SK-N-SH (cell line): ENCODE measurements around the gene FAM181A. TPM values are rescaled to one million over a fixed set of nuclear protein-coding genes. Genes with fewer than 3 reads are reported as not detected.

ENCODE experiments used
- CTCF ChIA-PET: fragments of 300-600, 350-600 bp; formaldehyde crosslinking; extraction: SDS; loops from one replicate; lab custom pipeline; 2021; lab: Yijun Ruan, JAX
- POLR2A ChIA-PET: fragments of 350-600 bp; sonication (Branson Sonifier 250); formaldehyde crosslinking; extraction: SDS; loops from one replicate; lab custom pipeline; 2020; ENCODE audit warnings: antibody characterized with exemption, inconsistent platforms; lab: Yijun Ruan, JAX
- DNase-seq: peaks from one replicate; pipeline ENCODE4 v3.0.0; 2012
- H2AFZ ChIP-seq: fragments of 200-600 bp; sonication (generic); 2 replicates; pipeline ENCODE4 v1.8.1; 2016; ENCODE audit warnings: antibody characterized with exemption, mild to moderate bottlenecking, low read depth
- H3F3A ChIP-seq: fragments of 200-600 bp; sonication (generic); replicated peaks from 2 replicates; pipeline ENCODE3; 2016; ENCODE audit warnings: antibody characterized with exemption, mild to moderate bottlenecking; ENCODE audit not compliant: insufficient read depth
- H3K27ac ChIP-seq, 2 experiments: fragments of 200-500 bp in 1 of 2; fragments of 200-600 bp in 1 of 2; sonication (Bioruptor generic) in 1 of 2; sonication (generic), shearing (Covaris generic) in 1 of 2; 2 replicates each; pipeline versions ENCODE4 v1.5.1 to v1.6.1; 2014 to 2016; ENCODE audit warnings: low read depth in 2 of 2, inconsistent platforms in 1 of 2, low read length in 1 of 2, mild to moderate bottlenecking in 1 of 2, mixed read lengths in 1 of 2
- H3K27me3 ChIP-seq: fragments of 200-600 bp; sonication (generic), shearing (Covaris generic); 2 replicates; pipeline ENCODE4 v1.6.1; 2016; ENCODE audit warnings: mixed run types; ENCODE audit not compliant: insufficient read depth
- H3K36me3 ChIP-seq, 2 experiments: fragments of 200-500 bp in 1 of 2; fragments of 200-600 bp in 1 of 2; sonication (Bioruptor generic) in 1 of 2; sonication (generic) in 1 of 2; replicated peaks in 1 of 2; 2 replicates each; pipeline versions ENCODE3 to v1.5.1; 2014 to 2016; ENCODE audit warnings: low read length in 1 of 2, mild to moderate bottlenecking in 1 of 2; ENCODE audit not compliant: insufficient read depth in 2 of 2, control insufficient read depth in 1 of 2
- H3K4me1 ChIP-seq, 2 experiments: fragments of 200-500 bp in 1 of 2; fragments of 200-600 bp in 1 of 2; sonication (Bioruptor generic) in 1 of 2; sonication (generic), shearing (Covaris generic) in 1 of 2; 2 replicates each; pipeline versions ENCODE4 v1.5.1 to v1.6.1; 2014 to 2016; ENCODE audit warnings: low read depth in 1 of 2, low read length in 1 of 2, mixed run types in 1 of 2; ENCODE audit not compliant: insufficient read depth in 2 of 2, control insufficient read depth in 1 of 2
- H3K4me2 ChIP-seq: fragments of 200-600 bp; sonication (generic), shearing (Covaris generic); 2 replicates; pipeline ENCODE4 v1.6.1; 2017; ENCODE audit warnings: mixed run types
- H3K4me3 ChIP-seq, 2 experiments: fragments of 200-500 bp in 1 of 2; fragments of 200-600 bp in 1 of 2; sonication (Bioruptor generic) in 1 of 2; sonication (generic), shearing (Covaris generic) in 1 of 2; 2 replicates each; pipeline versions ENCODE4 v1.5.1 to v1.8.1; 2014 to 2016; ENCODE audit warnings: low read depth in 2 of 2, inconsistent platforms in 1 of 2, low read length in 1 of 2, mild to moderate bottlenecking in 1 of 2, mixed read lengths in 1 of 2, moderate library complexity in 1 of 2
- H3K79me2 ChIP-seq: fragments of 200-600 bp; sonication (generic); 2 replicates; pipeline ENCODE4 v1.8.1; 2017; ENCODE audit warnings: mild to moderate bottlenecking; ENCODE audit not compliant: insufficient read depth
- H3K9ac ChIP-seq: fragments of 200-600 bp; sonication (generic); 2 replicates; pipeline ENCODE4 v1.6.1; 2017; ENCODE audit warnings: mixed run types
- H3K9me2 ChIP-seq: fragments of 200-600 bp; sonication (generic); 2 replicates; pipeline ENCODE4 v1.6.1; 2017; ENCODE audit warnings: mixed run types
- H3K9me3 ChIP-seq: fragments of 200-600 bp; sonication (generic); 2 replicates; pipeline ENCODE4 v1.6.1; 2017; ENCODE audit warnings: mixed run types, mild to moderate bottlenecking, moderate library complexity
- H4K20me1 ChIP-seq: fragments of 200-600 bp; sonication (generic); 2 replicates; pipeline ENCODE4 v1.6.1; 2017; ENCODE audit warnings: mild to moderate bottlenecking, mixed run types; ENCODE audit not compliant: insufficient read depth
- EP300 ChIP-seq, 2 experiments: IDR thresholded peaks; 2 replicates each; pipeline versions ENCODE4 v1.4.0 to v1.6.1; 2012; ENCODE audit warnings: borderline replicate concordance in 1 of 2, low read depth in 1 of 2, low read length in 1 of 2
- EZH2phosphoT487 ChIP-seq: fragments of 200-600 bp; sonication (generic); IDR thresholded peaks from 2 replicates; pipeline ENCODE4 v1.6.1; 2017; ENCODE audit warnings: low read depth, mixed run types, mild to moderate bottlenecking, antibody characterized with exemption, moderate library complexity, borderline replicate concordance
- FOSL2 ChIP-seq: IDR thresholded peaks from 2 replicates; pipeline ENCODE4 v1.4.0; 2012; ENCODE audit warnings: low read depth, mild to moderate bottlenecking, moderate library complexity, borderline replicate concordance
- FOXJ3 ChIP-seq: sonication (generic); formaldehyde crosslinking; IDR thresholded peaks from 2 replicates; pipeline ENCODE4 v1.5.1; 2020; ENCODE audit warnings: mild to moderate bottlenecking, missing genetic modification reagents
- JUND ChIP-seq: IDR thresholded peaks from 2 replicates; pipeline ENCODE4 v1.4.0; 2012
- MXI1 ChIP-seq: IDR thresholded peaks from 2 replicates; pipeline ENCODE4 v1.6.1; 2012; ENCODE audit warnings: mild to moderate bottlenecking, low read depth, low read length, improper control_type of control experiment
- NFIC ChIP-seq: IDR thresholded peaks from 2 replicates; pipeline ENCODE4 v1.4.0; 2012; ENCODE audit warnings: borderline replicate concordance
- POLR2AphosphoS5 ChIP-seq: IDR thresholded peaks from 2 replicates; pipeline ENCODE4 v1.6.1; 2012; ENCODE audit warnings: low read depth, low read length
- RXRA ChIP-seq: IDR thresholded peaks from 2 replicates; pipeline ENCODE4 v1.4.0; 2012; ENCODE audit warnings: low read depth, mild to moderate bottlenecking, borderline replicate concordance
- SIN3A ChIP-seq: IDR thresholded peaks from 2 replicates; pipeline ENCODE4 v1.6.1; 2012; ENCODE audit warnings: low read depth, mild to moderate bottlenecking, low read length, moderate library complexity, borderline replicate concordance
- SMC3 ChIP-seq: IDR thresholded peaks from 2 replicates; pipeline ENCODE4 v1.6.1; 2012; ENCODE audit warnings: low read depth, low read length, improper control_type of control experiment
- TAF1 ChIP-seq: IDR thresholded peaks from 2 replicates; pipeline ENCODE4 v1.6.1; 2012; ENCODE audit warnings: low read depth, mild to moderate bottlenecking, low read length, moderate library complexity, borderline replicate concordance
- TEAD4 ChIP-seq: IDR thresholded peaks from 2 replicates; pipeline ENCODE4 v1.4.0; 2012; ENCODE audit warnings: mild to moderate bottlenecking, borderline replicate concordance; ENCODE audit not compliant: insufficient read depth
- YY1 ChIP-seq: IDR thresholded peaks from 2 replicates; pipeline ENCODE4 v1.4.0; 2012; ENCODE audit warnings: low read depth, mild to moderate bottlenecking
- WGBS: methylation state at CpG from one replicate; pipeline ENCODE4 v1.1.6; 2017; ENCODE audit warnings: low lambda C conversion rate; 5-methylcytosine and 5-hydroxymethylcytosine counted together
- polyA plus RNA-seq, 3 experiments: library from polyadenylated mRNA; depleted of rRNA; stranded (reverse); fragments of >200 nt; gene quantifications; 2 replicates each; pipeline ENCODE4 v1.2.3, GENCODE V29; 2012
- TF ChIP-seq, protein P1 (sequence below): IDR thresholded peaks from 2 replicates; pipeline ENCODE4; 2012
- TF ChIP-seq, protein P2 (sequence below): IDR thresholded peaks from 2 replicates; pipeline ENCODE4 v1.6.1; 2012; ENCODE audit warnings: mild to moderate bottlenecking, low read depth, low read length, moderate library complexity
- TF ChIP-seq, protein P3 (sequence below): IDR thresholded peaks from 2 replicates; pipeline ENCODE4 v1.4.0; 2012; ENCODE audit warnings: low read depth, borderline replicate concordance

FAM181A gene
- polyA plus RNA-seq, 1 of the 3 experiments (the other 2 are of a cell fraction): not detected

DNA sequence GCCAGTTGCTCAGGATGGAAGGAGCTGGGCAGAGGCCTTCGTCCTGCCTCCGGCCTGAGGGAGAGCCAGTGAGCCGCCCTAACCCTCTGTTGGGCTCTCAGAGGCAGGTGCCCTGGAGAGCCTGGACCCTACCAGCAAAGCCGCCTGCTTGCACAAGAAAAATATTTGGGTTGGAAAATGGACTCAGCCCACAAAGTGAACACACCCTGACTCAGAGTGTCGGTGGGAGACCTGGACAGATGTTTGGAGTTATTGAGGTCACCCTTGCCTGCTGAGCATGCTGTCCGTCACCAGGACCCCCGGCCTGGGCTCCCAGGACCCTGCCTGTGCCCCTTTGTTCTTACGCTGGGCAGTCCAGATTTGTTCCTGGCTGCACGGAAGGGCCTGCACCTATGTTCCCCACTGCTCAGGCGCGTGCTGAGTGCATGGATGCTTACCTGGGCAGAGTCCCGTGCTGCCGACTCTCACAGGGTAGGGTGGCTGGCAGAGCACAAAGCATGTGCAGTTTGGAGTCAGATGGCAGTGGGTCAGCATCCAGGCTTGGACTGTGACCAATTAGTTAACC lies 22.4 kb downstream of the FAM181A start:
- Histone ChIP-seq H3K4me2 (no peak overlapping the region), H3K9ac (no peak overlapping the region), H3K4me1 (peaks cover 7 to 9% of the 10 kb centered on the region in 2 experiments; a peak in 2 of 4 replicates), H4K20me1 (no peaks in the 10 kb centered on the region), H3K9me2 (no peaks in the 10 kb centered on the region), H3K36me3 (no peaks in the 10 kb centered on the region), H3K79me2 (no peaks in the 10 kb centered on the region), H3F3A (no peaks in the 10 kb centered on the region), H3K9me3 (no peaks in the 10 kb centered on the region), H2AFZ (no peak overlapping the region), H3K27me3 (no peaks in the 10 kb centered on the region), H3K27ac (no peak overlapping the region), H3K4me3 (no peak overlapping the region)
- TF ChIP-seq SMC3: no peak
- TF ChIP-seq POLR2AphosphoS5: no peak
- TF ChIP-seq TEAD4: no peak
- TF ChIP-seq JUND: no peak
- TF ChIP-seq, protein P1, sequence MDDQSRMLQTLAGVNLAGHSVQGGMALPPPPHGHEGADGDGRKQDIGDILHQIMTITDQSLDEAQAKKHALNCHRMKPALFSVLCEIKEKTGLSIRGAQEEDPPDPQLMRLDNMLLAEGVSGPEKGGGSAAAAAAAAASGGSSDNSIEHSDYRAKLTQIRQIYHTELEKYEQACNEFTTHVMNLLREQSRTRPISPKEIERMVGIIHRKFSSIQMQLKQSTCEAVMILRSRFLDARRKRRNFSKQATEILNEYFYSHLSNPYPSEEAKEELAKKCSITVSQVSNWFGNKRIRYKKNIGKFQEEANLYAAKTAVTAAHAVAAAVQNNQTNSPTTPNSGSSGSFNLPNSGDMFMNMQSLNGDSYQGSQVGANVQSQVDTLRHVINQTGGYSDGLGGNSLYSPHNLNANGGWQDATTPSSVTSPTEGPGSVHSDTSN: no peak
- no peak for TF ChIP-seq TAF1
- TF ChIP-seq FOXJ3 (CRISPR knock-in tag): no peak
- TF ChIP-seq RXRA: no peak
- no peak for TF ChIP-seq EZH2phosphoT487
- TF ChIP-seq MXI1: no peak
- TF ChIP-seq, protein P2, sequence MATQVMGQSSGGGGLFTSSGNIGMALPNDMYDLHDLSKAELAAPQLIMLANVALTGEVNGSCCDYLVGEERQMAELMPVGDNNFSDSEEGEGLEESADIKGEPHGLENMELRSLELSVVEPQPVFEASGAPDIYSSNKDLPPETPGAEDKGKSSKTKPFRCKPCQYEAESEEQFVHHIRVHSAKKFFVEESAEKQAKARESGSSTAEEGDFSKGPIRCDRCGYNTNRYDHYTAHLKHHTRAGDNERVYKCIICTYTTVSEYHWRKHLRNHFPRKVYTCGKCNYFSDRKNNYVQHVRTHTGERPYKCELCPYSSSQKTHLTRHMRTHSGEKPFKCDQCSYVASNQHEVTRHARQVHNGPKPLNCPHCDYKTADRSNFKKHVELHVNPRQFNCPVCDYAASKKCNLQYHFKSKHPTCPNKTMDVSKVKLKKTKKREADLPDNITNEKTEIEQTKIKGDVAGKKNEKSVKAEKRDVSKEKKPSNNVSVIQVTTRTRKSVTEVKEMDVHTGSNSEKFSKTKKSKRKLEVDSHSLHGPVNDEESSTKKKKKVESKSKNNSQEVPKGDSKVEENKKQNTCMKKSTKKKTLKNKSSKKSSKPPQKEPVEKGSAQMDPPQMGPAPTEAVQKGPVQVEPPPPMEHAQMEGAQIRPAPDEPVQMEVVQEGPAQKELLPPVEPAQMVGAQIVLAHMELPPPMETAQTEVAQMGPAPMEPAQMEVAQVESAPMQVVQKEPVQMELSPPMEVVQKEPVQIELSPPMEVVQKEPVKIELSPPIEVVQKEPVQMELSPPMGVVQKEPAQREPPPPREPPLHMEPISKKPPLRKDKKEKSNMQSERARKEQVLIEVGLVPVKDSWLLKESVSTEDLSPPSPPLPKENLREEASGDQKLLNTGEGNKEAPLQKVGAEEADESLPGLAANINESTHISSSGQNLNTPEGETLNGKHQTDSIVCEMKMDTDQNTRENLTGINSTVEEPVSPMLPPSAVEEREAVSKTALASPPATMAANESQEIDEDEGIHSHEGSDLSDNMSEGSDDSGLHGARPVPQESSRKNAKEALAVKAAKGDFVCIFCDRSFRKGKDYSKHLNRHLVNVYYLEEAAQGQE: no peak
- no peak for TF ChIP-seq SIN3A
- no peak for TF ChIP-seq FOSL2
- TF ChIP-seq NFIC: no peak
- TF ChIP-seq YY1: no peak
- TF ChIP-seq, protein P3, sequence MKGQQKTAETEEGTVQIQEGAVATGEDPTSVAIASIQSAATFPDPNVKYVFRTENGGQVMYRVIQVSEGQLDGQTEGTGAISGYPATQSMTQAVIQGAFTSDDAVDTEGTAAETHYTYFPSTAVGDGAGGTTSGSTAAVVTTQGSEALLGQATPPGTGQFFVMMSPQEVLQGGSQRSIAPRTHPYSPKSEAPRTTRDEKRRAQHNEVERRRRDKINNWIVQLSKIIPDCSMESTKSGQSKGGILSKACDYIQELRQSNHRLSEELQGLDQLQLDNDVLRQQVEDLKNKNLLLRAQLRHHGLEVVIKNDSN: no peak
- no peak for TF ChIP-seq EP300 (IDR thresholded peaks at IDR 0.05; ENCODE audit: borderline replicate concordance in 1 of 2, low read depth in 1 of 2, low read length in 1 of 2)
- ChIA-PET CTCF (interaction anchor here (1.0 to 6.1 kb wide), 5 partner anchors 11 to 51 kb away, joined by 3 to 75 read pairs (median 5); no protein-coding TSS in a partner anchor), POLR2A (no interaction called here)
- no peak for DNase-seq
- 98% methylated on average over 7 of the region's 13 CpGs for WGBS
